HG02678 (cell line): ENCODE results near the gene HTRA3.

Experiments
- ATAC-seq: cut with Tn5 transposase; IDR thresholded peaks from one replicate; pipeline ENCODE4 v1.9.1; 2021; ENCODE audit warnings: mild to moderate bottlenecking, moderate library complexity; ENCODE audit not compliant: unreplicated experiment

HTRA3 gene

DNA sequence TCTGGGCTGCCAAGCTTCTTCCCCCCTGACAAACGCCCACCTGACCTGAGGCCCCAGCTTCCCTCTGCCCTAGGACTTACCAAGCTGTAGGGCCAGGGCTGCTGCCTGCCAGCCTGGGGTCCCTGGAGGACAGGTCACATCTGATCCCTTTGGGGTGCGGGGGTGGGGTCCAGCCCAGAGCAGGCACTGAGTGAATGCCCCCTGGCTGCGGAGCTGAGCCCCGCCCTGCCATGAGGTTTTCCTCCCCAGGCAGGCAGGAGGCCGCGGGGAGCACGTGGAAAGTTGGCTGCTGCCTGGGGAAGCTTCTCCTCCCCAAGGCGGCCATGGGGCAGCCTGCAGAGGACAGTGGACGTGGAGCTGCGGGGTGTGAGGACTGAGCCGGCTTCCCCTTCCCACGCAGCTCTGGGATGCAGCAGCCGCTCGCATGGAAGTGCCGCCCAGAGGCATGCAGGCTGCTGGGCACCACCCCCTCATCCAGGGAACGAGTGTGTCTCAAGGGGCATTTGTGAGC lies 37.0 kb downstream of the HTRA3 start:
- ATAC-seq: no peak

DNA sequence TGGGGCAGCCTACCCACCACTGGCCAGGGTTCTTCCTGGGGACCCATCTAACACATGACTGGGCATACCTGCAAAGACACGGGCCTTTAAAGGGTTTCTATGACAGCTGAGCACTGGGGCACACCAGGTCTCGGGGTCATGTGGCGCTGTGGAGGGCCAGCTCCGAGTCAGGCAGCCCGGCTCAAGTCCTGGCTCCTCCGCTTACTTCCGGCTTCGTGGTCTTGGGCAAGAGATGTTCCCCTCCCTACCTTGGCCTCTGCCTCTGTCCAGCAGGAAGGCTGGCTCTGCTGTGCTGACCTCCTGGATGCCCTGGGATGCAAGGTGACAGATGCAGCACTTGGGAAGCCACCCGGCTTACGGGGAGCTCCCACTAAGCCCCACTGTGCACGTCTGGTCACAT lies 37.6 kb downstream of the HTRA3 start:
- no peak for ATAC-seq

DNA sequence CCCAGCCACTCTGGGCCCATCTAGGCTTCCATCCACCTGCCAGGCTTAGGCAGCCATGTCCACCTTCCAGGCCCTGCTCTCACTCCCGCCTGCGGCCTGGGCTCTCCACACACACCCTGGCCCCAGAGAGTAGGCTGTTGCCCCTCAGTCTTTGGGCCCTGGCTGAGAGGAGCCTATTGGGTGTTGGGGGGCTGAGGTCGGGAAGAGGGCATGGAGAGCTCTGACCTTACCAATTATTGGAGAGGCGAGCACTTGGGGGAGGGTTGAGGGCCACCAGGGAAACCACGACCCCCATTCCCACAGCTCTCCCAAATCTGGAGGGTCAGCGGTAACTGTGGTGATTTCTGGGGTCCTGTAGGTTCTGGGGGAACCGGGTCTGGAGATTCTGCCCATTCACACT lies 38.2 kb downstream of the HTRA3 start:
- no peak for ATAC-seq

DNA sequence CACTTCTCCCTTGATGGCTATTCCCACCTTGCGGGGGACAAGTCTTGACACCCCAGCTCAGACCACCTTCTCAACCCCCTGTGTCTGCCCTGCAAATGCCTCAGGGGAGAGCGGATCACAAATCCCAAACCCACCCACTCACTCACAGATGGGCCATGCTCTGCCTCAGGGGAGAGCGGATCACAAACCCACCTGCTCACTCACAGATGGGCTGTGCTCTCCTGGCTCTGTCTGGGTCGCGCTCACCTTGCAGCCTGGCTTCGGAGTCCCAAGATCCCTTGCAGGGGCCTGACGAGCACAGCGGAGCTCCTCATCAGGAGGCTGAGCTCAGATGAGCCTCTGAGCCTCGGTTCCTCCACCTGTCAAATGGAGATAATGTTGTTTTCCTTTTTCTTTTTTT lies 38.6 kb downstream of the HTRA3 start:
- no peak for ATAC-seq

DNA sequence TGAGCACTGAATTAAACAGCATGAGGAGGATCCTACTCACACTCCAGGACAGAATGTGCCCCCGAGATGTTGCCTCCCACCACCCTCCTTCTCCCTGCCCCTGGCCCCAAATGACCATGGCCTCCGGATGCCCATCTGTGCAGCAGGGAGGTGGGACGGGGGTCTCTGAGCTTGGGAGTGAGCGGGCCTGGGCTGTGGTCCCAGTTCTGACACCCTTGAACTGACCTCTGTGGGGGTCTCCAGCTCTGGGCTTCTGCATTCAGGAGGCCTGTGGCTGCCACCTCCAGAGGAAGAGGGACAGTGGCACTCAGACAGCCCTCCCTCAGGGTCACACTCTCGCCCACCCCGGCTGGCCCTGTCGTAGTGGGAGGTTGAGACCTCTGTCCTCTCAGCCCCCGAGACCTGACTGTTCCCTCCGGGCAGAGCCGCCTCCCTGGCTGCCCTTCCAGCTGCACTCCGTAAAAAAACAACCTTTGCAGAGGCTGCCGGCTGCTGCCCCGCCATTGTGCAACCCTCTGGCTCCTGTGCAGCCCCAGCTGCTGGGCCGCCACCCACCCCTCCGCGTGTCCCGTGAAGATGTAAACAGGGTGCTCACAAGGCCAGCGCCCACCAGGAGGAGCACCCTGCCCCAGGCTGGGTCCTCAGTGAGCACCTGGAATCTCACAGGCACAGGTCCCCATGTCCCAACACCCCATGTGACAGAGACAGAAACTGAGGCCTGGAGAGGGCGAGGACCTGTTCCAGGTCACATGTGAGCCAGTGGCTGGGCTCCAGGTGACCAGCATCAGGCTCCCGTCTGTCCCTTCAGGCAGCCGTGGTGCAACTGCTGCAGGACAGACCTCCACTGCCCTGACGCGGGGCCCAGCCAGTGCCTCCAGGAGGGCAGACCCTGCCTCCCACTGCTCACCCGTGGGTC lies 39.6 kb downstream of the HTRA3 start:
- ATAC-seq: no peak

DNA sequence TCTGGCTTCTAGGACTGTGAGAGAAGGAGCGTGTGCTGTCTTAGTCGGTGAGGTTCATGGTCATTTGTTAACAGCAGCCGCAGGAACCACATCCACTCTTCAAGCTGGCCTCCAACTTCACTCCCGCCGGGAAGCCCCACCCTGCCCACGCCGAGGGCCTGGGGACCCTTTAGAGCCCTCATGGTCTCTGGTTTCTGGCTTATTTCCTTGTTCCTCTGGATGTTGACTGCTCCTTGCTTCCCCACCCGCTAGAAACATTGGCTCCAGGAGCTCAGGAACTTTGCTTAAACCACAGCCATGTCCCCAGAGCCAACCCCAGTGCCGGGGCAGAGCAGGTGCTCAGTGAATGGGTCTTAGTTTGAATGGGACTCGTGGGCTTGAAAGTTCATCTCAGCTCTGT lies 40.8 kb downstream of the HTRA3 start:
- no peak for ATAC-seq

DNA sequence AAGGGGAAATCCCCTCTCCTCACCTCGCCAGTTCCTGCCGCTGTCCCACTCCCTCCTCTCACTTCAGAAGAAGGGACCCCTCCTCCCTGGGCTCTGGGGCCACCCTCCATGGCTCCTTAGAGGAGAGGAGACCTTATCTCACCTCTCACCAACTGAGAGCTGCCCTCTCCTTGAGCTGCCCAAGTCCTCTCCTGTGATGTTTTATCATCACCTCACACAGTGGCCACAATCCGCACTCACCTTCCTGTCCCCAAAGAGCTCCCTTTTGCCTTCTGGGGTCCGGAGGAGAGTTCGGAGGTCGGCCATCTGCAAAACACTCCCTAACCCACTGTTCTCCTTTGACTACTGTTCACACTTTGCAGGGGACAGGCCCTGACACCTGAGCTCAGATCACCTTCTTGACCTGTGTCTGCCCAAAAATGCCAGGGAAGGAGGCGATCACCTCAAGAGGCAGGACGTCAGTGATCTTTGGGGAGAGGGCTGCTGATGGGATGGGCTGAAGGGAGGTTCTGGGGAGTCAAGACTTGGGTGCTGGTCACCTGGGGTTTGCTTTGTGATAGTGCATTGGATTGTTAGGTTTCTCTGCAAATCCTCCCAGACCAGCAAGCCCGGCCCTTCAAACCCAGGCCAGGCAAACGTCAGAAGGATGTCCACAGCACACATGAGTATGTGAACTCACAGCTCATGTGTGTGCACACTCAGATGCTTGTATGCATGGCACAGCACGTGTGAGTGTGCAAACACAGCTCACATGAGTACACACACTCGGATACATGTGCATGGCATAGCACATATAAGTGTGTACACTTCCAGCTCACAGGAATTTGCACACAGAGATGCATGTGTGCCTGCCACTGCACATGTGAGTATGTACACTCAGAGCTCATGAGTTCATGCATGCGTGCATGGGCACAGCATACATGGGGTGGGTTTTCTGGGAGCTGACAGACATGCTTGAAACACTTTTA lies 41.8 kb downstream of the HTRA3 start:
- no peak for ATAC-seq

DNA sequence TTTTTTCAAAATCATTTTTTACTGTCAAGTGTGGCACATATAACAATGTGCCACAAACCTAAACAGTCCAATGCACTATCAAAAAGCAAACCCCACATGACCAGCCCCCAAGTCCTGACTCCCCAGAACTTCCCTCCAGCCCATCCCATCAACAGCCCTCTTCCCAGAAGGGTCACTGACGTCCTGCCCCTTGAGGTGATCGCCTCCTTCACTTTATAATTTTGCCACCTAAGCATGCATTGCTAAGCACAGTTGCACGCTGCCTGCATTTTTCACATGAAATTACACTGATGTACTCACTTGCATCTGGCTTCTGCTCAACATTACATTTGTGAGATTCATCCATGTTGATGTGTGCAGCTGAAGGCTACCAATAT lies 42.5 kb downstream of the HTRA3 start:
- ATAC-seq: no peak

DNA sequence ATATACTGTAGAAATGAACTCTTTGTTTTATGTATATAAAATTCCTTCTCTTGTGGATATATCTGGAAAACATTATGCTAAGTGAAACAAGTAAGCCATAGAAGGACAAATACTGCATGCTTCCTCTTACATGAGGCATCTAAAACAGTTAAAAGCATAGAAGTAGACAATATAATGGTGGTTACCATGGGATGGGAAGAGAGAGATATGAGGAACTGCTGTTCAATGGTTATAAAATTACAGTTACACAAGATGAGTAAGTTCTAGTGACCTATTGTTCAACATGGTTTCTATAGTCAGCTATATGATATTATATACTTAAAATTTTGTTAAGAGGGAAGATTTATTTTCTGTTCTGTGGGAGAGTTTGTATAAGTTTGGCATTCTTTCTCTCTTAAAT lies 43.4 kb downstream of the HTRA3 start:
- ATAC-seq: no peak

DNA sequence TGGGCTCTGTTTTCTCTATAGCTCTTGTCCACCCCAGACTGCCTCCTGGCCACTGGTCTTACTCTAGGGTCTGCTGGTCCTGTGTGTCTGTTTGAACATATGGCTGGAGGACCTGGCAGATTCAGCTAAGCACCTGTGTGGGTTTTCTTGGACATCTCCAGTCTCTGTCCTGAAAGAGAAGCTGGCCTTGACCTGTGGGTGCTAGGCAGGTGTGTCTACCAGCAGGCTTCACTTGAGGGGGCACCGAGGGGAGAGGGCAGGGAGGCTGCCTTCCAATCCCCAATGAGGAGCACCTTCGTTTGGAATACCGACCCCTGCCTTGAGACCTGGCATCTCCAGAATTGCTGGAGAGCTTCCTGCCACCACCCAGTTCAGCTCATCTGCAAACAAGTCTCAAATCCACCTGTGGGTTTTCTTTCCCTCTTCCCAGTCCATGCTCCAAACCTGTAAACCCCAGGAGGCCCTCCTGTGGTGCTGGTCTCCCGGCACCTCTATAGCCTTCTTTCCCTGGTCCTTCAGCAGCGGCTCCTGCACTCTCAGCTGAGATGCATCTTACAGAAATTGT lies 45.2 kb downstream of the HTRA3 start:
- ATAC-seq: no peak

DNA sequence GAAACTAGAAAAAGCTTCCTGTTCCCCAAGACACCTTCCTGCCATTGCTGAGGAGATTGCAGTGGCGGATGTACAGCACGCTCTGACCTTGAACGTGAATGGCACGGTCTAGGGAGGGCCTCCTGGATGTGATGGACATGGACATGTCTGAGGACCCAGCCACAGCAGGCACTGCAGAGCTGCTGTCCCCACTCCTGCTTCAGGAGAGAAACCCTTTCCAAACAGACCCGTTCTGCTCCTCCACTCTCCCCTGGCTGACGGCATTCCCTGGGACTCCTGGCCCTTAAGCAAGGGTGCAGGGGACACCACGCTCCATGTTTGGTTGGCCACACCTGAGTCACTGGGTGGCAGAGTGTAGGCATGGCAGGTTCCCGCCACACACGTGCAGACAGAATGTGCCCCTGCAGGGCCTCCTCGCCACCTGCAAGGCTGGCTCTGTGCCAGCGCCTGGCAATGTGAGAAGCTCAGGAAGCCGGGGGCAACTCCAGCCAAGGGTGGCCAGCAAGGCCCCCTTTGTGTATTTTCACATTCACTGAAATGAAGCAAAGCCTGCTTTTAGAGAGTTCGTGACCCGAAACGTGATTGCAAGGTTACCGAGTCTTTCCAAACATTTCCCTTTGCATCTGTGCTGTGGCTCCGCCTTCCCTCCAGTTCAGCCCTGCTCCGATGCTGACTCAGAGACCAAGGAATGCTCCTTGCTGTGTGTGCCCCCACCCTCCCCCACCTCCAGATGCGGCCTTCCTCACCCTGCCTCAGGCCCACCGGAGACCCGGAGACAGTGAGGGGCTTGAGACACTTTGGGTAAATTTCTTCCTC lies 46.1 kb downstream of the HTRA3 start:
- ATAC-seq: no peak

DNA sequence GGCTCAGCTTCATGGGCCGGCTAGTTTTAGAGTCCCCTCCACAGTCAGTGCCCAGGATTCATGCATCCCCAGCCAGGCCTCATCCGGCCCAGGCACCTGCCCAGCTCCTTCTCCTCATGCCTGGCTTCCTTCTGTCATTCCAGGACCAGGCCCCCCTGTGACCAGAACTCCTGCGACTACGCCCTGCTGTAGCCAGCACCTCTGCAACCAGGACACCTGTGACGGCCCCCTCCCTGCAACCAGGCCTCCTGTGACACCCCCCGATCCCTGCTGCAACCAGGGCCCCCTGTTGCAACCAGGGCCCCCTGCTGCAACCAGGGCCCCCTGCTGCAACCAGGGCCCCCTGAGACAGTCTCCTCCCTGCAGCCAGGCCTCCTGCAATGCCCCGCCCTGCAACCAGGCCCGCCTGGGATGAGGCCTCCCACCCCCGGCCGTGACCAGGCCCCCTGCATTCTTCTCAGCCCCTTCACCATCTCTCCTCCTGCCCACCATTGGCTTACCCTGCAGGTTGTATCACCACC lies 46.8 kb downstream of the HTRA3 start:
- no peak for ATAC-seq

DNA sequence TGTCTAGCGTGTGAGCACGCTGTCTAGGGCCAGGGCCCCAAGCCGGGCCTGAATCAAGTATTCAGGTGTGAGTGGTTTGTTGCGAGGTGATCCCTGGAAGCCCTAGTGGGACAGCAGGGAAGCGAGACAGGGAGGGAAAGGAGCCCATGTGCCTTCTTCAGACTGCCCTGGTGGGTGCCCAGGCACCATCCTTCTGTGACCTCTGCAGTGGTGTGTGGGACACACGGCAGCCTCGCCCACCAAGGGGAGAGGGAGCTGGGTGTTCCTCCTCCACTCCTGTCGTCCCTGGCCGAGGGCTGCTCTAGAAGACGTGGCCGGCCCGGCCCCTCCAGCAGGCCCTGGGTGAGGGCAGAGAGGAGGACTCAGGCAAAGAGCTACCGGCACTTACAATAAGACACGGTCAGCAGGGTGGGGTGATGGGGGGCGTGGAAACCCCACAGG lies 47.4 kb downstream of the HTRA3 start:
- no peak for ATAC-seq

DNA sequence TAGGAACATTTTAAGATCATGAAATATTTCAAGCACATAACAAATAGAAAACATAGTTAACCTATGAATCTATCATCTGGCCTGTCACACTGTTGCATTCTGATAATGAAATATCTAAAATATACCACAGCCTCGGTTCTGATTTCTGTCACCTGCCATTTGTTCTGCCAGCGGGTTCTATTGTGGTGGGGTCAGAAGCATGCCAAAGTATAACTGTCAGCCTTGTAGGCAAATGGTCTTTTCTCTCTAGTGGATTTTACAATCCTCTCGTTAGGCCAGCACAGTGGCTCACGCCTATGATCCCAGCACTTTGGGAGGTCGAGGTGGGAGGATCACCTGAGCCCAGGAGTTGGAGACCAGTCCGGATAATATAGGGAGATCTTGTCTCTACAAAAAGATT lies 47.9 kb downstream of the HTRA3 start:
- no peak for ATAC-seq

DNA sequence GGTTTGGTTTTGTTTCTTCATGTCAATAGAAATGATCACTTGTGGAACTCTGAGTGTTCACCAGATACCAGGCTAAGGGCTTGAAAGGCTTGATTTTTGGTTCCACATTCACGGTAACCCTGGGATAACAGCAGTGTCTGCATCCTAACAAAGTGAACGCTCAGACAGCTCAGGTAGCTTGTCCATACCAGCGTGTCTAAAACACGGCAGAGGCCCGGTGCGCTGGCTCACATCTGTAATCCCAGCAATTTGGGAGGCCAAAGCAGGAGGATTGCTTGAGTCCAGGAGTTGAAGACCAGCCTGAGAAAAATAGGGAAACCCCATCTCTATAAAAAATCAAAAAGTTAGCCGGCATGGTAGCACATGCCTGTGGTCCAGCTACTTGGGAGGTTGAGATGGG lies 49.0 kb downstream of the HTRA3 start:
- no peak for ATAC-seq

DNA sequence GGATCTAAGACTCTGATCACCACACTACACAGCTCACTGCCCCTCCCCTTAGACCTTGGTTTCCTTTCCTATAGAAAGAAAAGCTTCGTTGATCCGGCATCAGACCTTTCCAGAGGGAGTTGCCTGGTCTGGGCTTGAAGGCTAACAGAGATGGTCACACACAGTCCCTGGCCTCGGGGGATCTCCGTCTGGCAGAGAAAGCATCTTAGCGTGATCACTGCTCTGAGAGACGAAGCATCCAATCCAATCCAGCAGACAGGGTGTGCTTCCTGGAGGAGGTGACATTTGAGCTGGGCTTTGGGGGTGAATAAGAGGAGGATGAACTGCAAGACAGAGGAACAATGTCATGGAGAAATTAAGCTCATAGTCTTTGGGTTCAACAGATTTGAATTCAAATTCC lies 49.5 kb downstream of the HTRA3 start:
- no peak for ATAC-seq

DNA sequence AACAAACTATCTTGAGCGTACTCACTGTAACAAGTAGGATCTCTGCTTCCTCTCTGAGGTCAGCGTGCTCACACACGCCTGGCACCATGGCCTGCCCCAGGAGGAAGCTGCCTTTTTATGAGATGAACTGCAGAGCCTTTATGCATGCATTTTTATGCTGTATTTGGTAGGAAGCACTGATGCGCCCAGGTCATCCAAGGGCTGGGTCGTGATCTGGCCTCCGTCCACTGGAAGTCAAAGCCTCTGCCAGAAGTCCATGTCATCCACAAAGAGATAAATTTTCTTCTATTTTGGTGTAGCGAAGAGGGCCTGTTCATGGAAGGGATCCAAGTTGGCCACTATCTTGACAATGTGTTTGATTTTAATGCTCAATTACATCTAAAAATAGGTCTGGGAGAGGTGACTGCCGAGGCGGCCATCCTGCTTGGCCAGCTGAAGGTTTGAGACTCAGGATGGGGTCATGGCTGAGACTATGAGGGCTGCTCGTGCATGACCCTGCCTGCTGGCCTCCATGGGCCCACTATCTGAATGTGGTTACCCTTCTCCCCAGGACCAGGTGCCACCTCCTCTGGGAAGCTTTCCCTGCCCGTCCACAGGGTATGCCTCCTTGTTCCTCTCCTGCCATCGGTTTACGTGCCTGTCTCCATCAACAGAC lies 50.3 kb downstream of the HTRA3 start:
- no peak for ATAC-seq

DNA sequence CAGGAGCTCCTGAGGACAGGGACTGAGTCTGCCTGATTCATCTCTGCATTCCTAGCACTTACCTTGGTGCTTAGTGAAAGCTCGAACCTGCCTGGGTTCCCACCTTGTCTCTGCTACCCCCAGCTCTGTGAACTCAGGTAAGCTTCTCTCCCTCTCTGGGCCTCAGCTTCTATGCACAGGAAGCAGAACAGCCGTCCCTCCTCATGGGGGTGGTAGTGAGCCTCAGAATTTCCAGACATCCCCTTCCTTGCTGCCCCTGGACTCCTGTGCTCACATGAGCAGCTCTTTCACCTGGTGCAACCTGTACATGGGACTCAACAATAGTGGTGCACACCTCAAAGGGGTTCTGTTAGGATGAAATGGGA lies 50.8 kb downstream of the HTRA3 start:
- ATAC-seq: no peak

DNA sequence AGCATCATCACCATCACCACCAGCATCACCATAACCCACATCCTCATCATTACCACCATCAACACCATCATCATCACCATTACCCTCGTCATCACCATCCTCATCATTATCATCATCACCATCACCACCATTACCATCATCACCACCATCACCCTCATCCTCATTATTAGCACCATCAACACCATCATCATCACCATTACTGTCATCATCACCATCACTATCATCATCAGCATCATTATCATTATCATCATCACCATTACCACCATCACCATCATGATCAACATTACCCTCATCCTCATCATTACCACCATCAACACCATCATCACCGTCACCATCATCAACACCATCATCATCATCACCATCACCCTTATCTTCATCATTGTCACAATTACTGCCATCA lies 51.7 kb downstream of the HTRA3 start:
- no peak for ATAC-seq

DNA sequence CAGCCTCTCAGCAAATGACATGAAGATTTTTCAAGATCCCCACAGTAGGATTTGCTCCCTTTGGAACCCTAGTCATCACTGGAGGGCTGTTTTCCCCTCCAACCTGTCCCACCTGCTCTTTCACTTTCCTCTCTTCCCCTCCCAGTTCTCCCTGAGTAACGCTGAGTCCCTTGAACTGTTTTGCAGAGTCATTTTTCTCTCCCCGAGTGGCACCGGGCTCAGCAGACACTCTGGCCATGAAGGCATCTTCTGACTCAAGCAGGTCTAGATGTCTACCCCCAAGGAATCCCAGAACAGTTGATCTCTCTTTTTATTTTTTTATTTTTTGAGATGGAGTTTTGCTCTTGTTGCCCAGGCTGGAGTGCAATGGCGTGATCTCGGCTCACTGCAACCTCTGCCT lies 52.2 kb downstream of the HTRA3 start:
- ATAC-seq: no peak
